ENCODE results near the gene HRCT1.

GRCh38 chr9:35917261-35917660 lies 11.3 kb downstream of the HRCT1 start:
- TF ChIP-seq CTCF (IDR thresholded peaks at IDR 0.05; ENCODE audit: borderline replicate concordance, extremely low read depth, low read length, poor library complexity, severe bottlenecking), result no peak
- no peak for TF ChIP-seq EZH2 (IDR thresholded peaks at IDR 0.05; ENCODE audit: borderline replicate concordance, low read depth, low read length, severe bottlenecking)
